Measurements from ENCODE around the gene PPARA. TPM values are rescaled to one million over a fixed set of nuclear protein-coding genes. Genes with fewer than 3 reads are reported as not detected.

The PPARA gene
- polyA plus RNA-seq, 1 of the 3 experiments (the other 2 are of a cell fraction) = 4.5 TPM

- no peak overlapping the region for H3K4me2 ChIP-seq
- H3K27ac ChIP-seq (ENCODE audit: low read depth in 2 of 2, low read length in 1 of 2) = no peak overlapping the region
- ChIA-PET POLR2A (no interaction called here), CTCF (no interaction called here)
- peaks cover 3% of the 10 kb centered on the region for H3F3A ChIP-seq (replicated peaks; ENCODE audit: insufficient read depth)
- DNase-seq = no peak
- H3K4me1 ChIP-seq (ENCODE audit: control insufficient read depth in 1 of 2, insufficient read depth in 2 of 2, low read depth in 1 of 2, low read length in 1 of 2) = peaks cover 0 to 12% of the 10 kb centered on the region in 2 experiments; a peak in 1 of 4 replicates
- peaks cover 24 to 41% of the 10 kb centered on the region in 2 experiments for H3K36me3 ChIP-seq (replicated peaks in 1 of 2; ENCODE audit: control insufficient read depth in 1 of 2, insufficient read depth in 2 of 2, low read length in 1 of 2)
- whole genome bisulfite sequencing (ENCODE audit: low lambda C conversion rate) = 90% methylated on average over 7 of the region's 12 CpGs
- no peaks in the 10 kb centered on the region for H3K27me3 ChIP-seq (ENCODE audit: insufficient read depth)
- no peaks in the 10 kb centered on the region for H3K9me3 ChIP-seq
- no peak overlapping the region for H3K9ac ChIP-seq
- H3K79me2 ChIP-seq (ENCODE audit: insufficient read depth) = peaks cover 26% of the 10 kb centered on the region
- H4K20me1 ChIP-seq (ENCODE audit: insufficient read depth) = no peaks in the 10 kb centered on the region
- TF ChIP-seq REST (IDR thresholded peaks at IDR 0.05; ENCODE audit: low read depth, low read length) = no peak
- no peak for TF ChIP-seq GABPA (IDR thresholded peaks at IDR 0.05; ENCODE audit: low read depth)
- TF ChIP-seq FOSL2 (IDR thresholded peaks at IDR 0.05; ENCODE audit: borderline replicate concordance, low read depth) = no peak
- no peak for TF ChIP-seq FOXM1 (IDR thresholded peaks at IDR 0.05; ENCODE audit: low read depth)
- no peak for TF ChIP-seq MEF2A (IDR thresholded peaks at IDR 0.05; ENCODE audit: borderline replicate concordance, low read depth)
- no peak for TF ChIP-seq IRF3 (IDR thresholded peaks at IDR 0.05; ENCODE audit: low read depth, low read length)
- TF ChIP-seq MXI1 (IDR thresholded peaks at IDR 0.05; ENCODE audit: low read depth, low read length) = no peak
- TF ChIP-seq CTCF (IDR thresholded peaks at IDR 0.05) = no peak
- TF ChIP-seq FOXJ3 (CRISPR knock-in tag; IDR thresholded peaks at IDR 0.05) = no peak
- TF ChIP-seq TAF1 (IDR thresholded peaks at IDR 0.05; ENCODE audit: borderline replicate concordance, low read depth, low read length) = no peak
- no peak for TF ChIP-seq POLR2AphosphoS5 (IDR thresholded peaks at IDR 0.05; ENCODE audit: low read depth, low read length)
- no peak for TF ChIP-seq MAX (IDR thresholded peaks at IDR 0.05; ENCODE audit: low read depth)
- no peak for TF ChIP-seq NFIC (IDR thresholded peaks at IDR 0.05; ENCODE audit: borderline replicate concordance)
- TF ChIP-seq NRF1 (IDR thresholded peaks at IDR 0.05; ENCODE audit: low read depth, low read length) = no peak
- TF ChIP-seq RFX5 (IDR thresholded peaks at IDR 0.05; ENCODE audit: low read length) = no peak
- no peak for TF ChIP-seq CHD2 (IDR thresholded peaks at IDR 0.05; ENCODE audit: low read length, partially characterized antibody)
- no peak for TF ChIP-seq ZBTB33 (IDR thresholded peaks at IDR 0.05; ENCODE audit: borderline replicate concordance, low read depth)
- TF ChIP-seq GATA2 (CRISPR knock-in tag; IDR thresholded peaks at IDR 0.05) = no peak
- no peak for TF ChIP-seq ELF1 (IDR thresholded peaks at IDR 0.05)
- H3K9me2 ChIP-seq = no peaks in the 10 kb centered on the region
- H2AFZ ChIP-seq (ENCODE audit: low read depth) = no peak overlapping the region
- H3K4me3 ChIP-seq (ENCODE audit: low read depth in 2 of 2, low read length in 1 of 2) = no peak overlapping the region
These were observed 122.6 kb downstream of the PPARA start for GRCh38 chr22:46272762-46273431.
